ENCODE results near the gene SCUBE2.
"Not testable (repeated sequence)": the region's sequence is repeated elsewhere in the genome, so short reads cannot be mapped to it uniquely, and the experiment has no call there.

The SCUBE2 gene

DNA sequence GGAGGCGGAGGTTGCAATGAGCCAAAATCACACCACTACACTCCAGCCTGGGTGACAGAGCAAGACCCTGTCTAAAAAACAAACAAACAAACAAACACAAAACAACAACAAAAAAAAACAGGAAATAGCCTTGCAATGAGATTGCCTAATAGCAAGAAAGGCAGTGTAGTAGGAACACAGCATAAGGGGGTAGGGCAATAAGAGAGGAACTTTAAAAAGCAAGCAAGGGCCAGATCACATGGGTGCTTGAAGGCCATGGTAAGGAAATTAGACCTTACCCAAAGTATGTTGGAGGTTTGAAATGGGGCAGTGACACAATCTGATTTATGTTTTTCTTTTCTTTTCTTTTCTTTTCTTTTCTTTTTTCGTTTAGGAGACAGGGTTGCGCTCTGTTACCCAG lies 52.9 kb downstream of the SCUBE2 start:
- DNase-seq = no peak

DNA sequence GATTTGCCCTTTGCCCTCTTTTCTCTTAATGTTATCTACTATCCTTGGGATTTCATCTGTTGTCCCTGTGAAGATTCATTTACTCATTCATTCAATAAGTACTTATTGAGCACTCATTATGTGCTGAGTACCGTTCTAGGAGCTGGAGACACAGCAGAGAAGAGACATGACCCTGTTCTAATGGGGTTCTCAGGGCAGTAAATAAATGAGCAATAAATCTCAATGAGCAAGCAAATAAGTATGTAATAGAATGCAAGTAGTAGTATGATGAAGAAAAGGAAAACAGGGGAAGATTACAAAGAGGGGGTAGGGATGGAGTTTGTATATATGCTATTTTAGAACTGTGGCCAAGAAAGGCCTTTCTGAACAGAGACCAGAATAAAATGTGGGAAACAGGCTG lies 53.4 kb downstream of the SCUBE2 start:
- DNase-seq = no peak

DNA sequence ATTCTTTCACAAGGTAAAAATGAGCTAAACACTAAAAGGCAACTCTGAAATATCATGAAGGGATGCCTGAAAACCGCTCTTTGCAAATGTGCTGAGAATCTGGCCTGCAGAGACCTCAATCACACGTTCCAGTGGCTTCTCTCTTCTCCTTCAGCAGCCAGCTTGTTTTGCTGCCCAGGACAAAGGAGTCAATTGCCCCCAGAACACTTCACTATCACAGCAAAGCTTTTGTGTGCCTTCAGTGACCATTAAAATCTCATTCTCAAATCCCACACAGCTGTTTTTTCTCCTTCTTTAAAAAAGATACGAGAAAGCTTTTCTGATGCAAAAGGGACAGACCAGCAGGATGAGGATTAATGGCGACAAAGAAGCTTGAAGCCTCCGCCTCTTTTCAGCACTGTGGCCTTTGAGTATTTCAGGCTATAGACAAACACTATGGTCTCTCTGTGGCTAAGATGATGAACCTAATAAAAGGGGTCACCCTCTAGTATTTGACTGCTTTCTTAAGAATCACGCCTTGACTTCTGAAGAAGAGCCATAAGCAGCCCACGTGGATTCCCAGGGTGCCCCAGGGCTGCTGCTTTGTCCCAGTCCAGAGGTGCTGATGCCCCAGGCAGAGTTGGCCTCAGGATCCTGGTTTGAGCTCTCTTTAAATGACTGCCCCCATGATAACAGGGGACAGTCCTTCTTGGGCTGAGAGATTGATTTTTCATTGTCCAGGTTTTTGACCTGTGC lies 54.2 kb downstream of the SCUBE2 start:
- no peak for DNase-seq

DNA sequence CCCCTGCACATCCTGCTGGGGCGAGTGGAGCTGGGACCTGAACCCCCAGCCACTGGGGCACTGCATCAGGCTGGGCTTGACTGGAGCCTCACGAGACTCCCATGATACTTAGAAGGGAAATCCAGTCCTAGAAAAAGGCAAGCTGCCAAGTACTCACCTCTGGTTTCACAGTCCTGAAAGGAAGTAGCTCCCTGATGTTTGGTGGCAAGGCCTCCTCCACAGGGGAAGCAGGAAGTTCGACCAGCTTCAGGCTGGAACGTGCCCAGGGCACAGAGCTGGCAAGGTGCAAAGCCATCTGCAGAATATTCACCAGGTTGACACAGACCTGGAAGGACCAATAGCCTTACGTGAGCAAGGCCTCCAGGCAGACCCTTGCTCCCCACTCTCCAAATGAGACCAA lies 60.8 kb downstream of the SCUBE2 start:
- DNase-seq = no peak

DNA sequence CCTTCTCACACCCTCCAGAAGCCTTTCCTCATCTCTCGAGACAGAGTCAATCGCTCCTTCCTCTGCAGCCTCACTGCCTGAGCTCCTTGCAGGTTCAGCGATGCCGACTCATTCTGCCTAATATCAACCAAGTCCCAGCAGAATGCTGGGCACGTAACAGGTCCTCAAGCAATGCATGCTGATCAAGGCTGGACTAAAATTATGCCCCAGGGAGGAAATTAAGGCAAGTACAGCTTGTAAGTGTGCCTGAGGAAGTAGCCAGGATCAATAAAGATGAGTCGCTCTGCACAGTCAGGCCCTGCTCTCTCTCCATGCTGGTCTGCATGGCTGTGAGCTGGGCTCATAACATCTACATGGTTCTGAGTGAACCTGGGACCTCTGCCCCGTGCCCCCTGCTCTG lies 62.0 kb downstream of the SCUBE2 start:
- DNase-seq = no peak

DNA sequence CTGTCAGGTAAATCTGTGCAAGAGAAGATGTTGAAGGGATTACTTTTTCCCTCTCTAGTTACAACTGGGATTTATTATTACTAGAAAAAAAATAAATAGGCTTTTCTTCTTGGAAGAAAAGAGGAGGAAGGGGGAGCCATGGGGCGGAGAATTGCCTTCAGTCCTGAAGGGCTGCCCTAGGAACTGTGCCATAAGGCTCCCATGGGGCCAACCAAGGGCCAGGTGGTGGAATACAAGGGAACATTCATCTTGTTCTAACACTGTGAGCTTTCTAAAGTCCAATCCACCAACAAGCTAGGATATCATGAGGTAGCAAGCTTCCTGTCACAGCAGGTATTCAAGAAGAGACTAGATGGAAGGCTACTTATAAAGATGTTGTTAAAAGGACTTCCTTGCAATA lies 62.8 kb downstream of the SCUBE2 start:
- no peak for DNase-seq

DNA sequence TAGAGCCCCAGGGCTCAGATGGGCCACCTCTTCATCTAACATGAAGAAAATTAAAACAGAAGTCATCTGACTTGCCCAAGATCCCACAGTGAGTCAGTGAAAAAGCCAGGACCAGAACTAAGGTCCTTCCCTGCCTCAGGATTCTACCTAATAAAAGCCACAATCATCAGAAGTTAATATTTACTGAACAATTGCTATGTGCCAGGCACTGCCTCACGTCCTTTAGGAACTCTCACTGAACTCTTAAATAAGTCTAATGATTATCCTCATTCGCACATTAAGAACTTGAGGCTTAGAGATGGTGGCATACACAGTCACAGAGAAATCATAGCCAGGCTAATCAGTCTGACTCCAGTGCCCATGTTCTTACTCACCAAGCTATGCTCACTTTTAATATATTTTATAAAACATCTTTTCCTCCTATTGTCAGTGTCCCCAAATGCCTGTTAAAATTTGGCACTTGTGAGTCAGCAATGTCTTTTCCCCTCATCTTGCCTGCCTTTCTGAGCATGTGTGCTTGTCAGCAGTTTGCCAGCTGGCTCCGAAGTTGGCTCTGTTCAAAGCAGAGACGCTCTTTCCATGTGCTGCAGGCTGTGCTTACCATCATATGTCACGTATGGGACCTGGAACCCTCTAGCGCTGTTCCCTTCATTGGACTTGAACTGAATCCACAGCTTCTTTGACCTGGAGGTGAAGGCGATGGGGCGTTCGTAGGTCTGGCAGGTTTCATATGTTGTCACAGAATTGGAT lies 66.1 kb downstream of the SCUBE2 start:
- no peak for DNase-seq

DNA sequence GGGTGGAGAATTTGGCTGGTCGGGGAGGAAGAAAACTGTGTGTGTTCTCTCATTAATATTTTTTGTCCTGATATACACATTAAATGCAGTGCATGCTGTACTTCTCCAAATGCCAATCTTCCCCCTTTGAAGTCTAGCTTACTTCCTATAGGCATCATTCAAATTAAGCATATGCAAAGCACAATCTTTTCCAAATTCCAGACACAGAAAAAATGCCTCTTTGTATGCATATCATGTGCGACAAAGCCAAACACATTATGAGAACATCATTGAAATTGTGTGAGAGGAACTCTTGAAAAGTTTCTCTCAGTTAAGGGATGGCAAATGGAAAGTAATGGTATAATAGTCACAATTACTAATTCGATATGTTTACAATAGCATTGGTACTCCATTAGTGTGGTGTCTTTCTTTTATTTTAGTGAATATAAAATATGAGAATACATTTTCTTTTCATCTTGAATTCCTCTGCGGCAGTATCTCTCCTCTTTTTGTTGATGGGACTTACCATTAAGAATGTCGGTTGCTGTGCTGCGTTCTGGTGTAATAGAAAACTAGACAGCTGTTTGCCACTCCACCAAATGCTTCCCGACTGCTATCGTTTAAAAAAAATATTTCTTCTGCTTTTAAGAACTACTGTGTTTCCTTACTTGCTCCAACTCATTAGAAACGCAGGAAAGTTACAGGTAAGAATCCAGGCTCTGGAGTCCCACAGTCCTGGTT lies 68.3 kb downstream of the SCUBE2 start:
- DNase-seq = no peak

DNA sequence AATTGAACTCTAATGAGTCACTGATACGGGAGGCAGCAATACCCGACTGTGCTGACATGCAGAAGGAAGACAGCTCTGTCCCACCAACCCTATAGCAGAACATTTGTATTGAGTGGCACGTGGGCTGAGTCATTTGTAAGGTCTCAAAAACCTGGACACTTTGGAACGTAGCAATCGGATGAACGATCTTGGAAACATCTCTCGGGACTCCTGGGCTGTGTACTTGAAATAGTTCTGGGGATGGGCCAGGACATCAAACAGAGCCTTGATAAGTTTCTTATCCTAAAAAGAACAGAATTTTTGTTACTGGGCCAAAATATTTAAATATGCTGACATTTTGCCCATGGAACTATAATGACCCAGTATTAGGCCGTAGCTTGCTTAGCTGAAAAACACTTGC lies 70.5 kb downstream of the SCUBE2 start:
- DNase-seq = no peak

DNA sequence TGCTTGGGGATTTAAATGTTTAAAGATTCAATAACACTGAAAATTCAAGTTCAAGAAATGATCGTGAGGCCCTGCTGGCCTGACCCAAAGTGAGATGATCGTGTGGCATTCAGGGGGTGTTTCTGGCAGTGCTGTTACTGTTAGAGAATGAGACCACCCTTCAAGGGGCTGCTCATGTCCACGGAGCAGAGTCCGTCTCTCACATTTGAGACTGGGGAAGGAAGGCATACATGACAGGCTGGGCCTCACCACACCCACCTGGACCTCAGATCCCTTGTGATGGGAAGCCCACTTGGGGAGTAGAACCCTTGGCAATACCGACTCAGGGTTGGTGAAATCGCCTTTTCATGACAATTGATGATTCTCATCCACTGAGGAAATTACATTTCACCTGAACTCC lies 71.5 kb downstream of the SCUBE2 start:
- DNase-seq = no peak

DNA sequence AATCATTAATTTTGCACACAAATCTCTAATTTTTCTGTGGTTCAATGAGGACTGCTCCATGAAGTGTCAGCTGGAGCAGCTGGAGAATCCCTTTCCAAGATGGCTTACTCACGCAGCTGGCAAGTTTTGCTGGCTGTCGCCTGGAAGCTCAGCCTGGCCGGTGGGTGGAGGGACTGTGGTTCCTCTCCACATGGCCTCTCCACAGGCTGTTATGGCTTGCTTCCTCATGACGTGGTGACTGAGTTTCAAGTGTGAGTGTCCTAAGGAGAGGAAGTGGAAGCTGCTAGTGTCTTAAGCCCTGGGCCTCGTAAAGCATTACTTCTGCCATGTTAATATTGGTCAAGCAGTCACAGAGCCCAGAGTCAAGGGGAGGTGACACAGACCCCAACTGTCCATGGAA lies 73.6 kb downstream of the SCUBE2 start:
- DNase-seq = no peak

DNA sequence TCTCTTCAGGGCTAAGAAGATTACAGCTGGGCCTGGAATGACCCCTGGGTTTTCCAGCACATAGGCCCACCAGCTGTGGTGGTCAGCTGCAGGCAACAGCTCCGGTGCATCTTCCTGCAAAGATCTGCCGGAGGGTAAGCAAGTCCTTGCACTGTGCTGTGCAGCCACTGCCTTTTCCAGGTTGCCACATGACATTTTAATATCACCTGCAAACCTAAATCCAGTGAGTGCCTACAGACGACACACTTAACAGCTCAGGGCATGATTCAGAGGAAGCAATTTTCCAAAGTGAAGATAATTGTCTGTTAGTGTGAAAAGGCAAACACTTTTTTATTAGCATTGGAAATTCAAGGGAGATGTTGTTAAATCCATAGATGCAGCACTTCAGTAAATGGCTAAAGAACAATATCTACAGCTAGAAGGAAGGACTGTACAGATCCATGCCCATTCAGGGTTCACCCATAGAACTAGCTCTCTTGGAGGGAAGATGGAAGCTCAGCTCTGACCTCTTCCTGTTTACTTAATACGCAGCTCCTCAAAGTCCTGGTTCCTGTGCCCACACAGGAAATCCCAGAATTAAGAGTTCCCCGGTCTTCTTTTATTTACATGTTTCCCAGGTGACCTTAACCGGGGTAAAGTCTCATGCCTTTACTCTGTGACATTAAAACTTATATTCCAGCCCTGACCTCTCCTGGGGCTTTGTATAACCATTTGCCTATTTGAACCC lies 74.3 kb downstream of the SCUBE2 start:
- no peak for DNase-seq

DNA sequence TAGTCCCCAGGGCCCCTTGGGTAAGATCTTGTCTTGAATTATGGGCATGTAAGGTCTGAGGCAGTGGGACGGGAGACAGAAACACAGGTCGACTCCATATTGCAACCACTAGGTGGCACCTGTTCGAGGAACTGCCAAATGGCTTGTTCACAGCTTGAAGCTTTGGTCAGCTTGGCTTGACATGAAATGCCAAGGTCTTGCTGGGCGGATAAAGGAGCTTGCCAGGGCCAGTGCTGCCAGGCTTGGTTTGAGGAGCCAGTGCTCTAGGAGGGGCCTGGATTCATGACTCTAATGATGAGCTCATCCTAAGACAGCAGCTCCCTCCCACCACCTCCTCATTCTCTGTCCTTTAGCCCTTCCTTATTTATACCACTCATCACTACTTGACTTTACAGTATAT lies 75.7 kb downstream of the SCUBE2 start:
- peak; percentile 23 for DNase-seq

DNA sequence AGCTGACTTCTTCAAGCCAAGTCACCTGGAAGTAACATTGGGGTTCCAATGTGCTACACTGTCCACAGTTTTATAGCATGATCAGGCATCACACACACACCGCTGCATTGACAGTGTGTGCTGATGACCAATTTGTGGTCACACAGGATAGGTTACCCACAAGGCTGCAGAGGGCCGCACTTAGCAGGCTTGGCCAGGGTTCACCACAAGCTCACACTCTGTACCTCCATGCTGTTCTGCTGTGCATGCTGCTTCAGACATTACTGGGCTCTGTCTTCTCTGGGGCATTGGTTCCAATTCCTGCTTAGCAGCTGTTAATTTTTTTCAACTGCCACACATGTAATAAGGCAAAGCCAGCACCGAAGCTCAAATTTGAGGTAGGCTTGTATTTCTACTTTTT lies 76.6 kb downstream of the SCUBE2 start:
- no peak for DNase-seq

DNA sequence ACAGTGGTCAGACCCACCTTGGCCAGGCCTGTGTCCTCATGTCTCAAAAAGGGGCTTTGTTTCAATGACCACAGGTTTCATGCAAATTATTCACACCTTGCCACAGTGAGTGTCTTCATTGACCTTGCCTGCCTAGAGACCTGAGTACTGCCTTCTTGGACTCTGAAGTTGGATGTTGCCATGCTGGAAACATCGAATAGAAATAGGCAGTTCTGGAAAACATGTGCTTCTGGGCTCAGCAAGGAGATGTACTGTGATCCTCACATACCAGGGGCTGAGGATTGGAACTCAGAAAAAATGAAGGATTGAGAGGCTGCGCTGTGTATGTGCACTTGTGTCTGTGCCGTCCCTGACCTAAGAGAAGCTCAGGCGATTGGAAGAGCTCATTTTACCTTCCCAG lies 78.0 kb downstream of the SCUBE2 start:
- no peak for DNase-seq

DNA sequence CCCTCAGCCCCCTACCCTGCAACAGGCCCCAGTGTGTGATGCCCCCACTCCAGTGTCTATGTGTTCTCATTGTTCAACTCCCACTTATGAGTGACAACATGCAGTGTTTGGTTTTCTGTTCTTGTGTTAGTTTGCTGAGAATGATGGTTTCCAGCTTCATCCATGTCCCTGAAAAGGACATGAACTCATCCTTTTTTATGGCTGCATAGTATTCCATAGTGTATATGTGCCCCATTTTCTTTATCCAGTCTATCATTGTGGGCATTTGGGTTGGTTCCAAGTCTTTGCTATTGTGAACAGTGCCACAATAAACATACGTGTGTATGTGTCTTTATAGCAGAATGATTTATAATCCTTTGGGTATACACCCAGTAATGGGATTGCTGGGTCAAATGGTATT lies 81.9 kb downstream of the SCUBE2 start:
- not testable (repeated sequence) for DNase-seq

DNA sequence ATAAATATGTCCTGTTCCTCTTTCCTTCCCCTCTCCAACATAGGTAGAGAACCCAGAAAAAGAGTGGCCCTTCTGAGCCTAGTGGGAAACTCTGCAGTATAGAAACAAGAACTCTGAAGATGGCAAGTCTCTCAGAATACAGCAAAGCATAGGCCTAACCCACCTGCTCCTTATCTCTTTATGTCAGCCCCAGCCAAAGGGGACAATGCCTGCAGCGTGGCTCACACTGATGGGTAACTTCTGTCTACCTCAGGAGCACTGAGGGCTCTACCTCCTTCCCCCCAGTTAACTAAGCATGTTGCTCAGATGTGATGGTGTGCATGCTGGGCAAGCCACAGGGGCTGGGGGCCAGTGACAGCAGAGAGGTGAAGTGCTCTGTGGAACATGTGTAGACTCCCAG lies 82.7 kb downstream of the SCUBE2 start:
- no peak for DNase-seq

DNA sequence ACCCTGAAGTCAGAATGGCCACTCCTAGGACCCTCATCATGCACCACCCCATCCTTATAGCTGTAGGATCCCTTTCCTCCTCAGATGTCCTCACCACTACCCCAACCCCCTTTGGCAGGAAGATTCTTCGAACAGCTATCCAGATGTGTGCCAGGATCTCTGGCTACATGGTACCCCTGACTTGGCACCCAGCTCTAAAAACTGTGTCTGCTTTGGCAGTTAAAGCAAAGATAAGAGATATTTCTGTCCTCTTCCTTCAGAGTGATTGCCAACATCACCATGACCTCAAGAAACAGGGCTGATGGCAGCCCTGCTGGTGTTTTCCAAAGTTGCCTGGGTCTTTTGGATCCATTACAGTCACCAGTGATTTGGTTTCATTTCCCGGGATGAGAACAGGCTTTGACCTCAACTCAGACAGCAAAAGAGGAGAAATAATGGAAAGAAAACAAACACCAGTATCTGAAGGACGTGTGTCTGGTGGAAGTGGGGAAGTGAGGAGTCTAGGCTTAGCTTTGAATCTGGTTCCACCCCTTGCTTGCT lies 83.3 kb downstream of the SCUBE2 start:
- no peak for DNase-seq

DNA sequence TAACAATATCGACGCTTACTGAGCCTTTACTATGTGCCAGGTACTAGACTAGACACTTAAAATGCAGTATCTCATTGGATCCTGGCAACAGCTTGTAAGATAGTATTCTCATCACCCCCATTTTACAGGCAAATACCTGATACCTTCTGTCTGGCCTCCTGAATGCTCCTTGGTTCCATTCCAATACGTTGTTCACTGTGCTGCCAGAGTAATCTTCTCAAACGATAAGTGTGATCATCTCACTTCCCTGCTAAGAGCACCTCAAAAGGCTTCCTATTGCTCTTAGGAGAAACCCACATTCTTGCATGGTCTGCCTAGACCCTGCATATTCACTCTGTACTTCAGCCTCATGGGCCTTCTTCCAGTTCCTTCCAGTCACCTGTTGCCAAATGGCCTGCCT lies 86.3 kb downstream of the SCUBE2 start:
- DNase-seq = no peak

DNA sequence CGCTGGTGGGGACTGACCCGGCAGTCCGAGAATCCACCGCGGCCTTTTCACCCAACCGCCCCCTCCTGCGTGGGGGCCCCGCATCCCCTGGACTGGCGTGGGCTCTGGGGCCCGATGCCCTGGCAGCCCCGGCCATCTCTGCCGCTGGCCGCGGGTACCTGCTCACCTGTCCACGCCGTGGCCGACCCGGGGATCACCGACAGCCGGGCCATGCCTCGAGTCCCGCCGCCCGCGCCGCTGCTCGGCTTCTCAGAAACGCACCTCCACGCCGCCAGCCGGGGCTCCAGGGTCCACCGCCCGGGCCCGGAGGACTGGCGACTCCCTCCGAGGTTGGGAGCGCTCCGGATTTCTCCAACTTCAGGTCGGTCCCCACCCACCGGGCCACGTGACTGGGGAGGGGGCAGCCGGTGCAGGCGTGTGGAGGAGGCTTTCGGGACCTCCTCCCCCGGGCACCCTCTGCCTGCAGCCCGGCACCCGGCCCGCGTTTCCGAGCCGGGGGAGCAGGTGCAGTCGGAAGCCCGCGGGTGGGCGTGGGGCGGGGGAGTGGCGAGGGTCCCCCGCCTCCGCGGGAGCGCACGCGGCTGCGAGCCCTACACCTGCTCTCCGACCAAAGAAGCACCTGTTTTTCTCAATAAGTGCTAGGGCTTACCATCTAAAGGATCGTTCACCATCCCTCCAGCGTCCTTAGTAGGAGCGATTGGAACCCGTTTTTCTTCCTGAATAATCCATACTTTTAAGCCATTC lies 87.0 kb downstream of the SCUBE2 start:
- peak; percentile 25 for DNase-seq

DNA sequence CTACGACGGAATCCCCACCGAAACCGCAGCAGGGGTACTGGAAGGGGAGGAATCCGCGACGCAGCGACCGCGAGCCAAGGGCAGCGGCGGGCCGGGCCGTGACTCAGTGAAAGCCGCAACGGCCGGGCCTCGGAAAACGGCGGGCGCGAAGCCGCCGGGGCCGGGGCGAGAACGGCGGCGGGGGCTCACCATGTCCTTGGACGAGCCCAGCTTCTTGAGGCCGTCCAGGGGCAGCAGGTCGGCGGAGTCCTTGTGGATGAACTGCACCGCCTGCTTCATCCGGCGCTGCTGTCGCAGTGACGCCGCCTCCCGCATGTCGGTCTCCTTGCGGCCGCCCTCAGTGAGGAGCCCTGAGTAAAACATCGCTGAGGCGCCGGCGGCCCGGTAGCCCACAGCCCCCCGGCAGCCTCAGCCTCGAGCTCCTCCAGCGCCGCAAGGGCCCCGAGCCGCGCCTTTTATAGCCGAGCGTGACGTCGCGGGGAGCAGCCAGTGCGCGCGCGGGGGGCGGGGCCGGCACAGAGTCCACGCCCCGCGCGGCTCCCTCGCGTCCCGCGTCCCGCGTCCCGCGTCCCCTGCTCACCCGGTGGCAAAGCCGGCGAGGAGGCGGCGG lies 87.7 kb downstream of the SCUBE2 start, which contains the start of gene NRIP3:
Gene NRIP3, minus strand, starts transcription at position 429 of the 610 bp plus-strand sequence. Its CDS starts 66 bp downstream, at position 363.
- DNase-seq = peak; percentile 73
